Testis (tissue), 3 donors: ENCODE measurements around the gene ZHX3. TPM values are rescaled to one million over a fixed set of nuclear protein-coding genes. Genes with fewer than 3 reads are reported as not detected.

ENCODE experiments used
- DNase-seq: peaks from one replicate; pipeline ENCODE4 v3.0.0-alpha.2; 2019
- H3K27ac ChIP-seq, 2 donors: fragments of 200-600 bp; sonication (generic); one replicate each; pipeline ENCODE4 v1.5.1; 2019
- H3K27me3 ChIP-seq: fragments of 200-600 bp; sonication (generic); one replicate; pipeline ENCODE4 v1.5.1; 2019
- H3K36me3 ChIP-seq: fragments of 200-600 bp; sonication (generic); one replicate; pipeline ENCODE4 v1.5.1; 2017; ENCODE audit warnings: low read depth; ENCODE audit errors: missing control alignments
- H3K4me1 ChIP-seq: fragments of 200-600 bp; sonication (generic); one replicate; pipeline ENCODE4 v1.5.1; 2019
- H3K4me3 ChIP-seq, 2 donors: fragments of 200-600 bp; sonication (generic); one replicate each; pipeline ENCODE4 v1.5.1; 2017 to 2019
- H3K9me3 ChIP-seq: fragments of 200-600 bp; sonication (generic); one replicate; pipeline ENCODE4 v1.5.1; 2017
- CTCF ChIP-seq, 3 experiments: fragments of 450-650 bp in 2 of 3; fragments of 200-600 bp in 1 of 3; sonication (generic) in 1 of 3; IDR thresholded peaks; one replicate each; pipeline ENCODE4 v1.5.1; 2016 to 2019; ENCODE audit warnings: antibody characterized with exemption in 3 of 3, mild to moderate bottlenecking in 2 of 3, moderate library complexity in 1 of 3
- POLR2A ChIP-seq: fragments of 450-650 bp; IDR thresholded peaks from one replicate; pipeline ENCODE4 v1.6.1; 2017; ENCODE audit warnings: antibody characterized with exemption, mild to moderate bottlenecking, moderate library complexity
- WGBS, 2 donors: methylation state at CpG; one replicate each; pipeline ENCODE4 v1.1.5; 2018; 5-methylcytosine and 5-hydroxymethylcytosine counted together
- intact Hi-C: fragments of 100-400 bp; cut with DNase I; formaldehyde crosslinking; loops from one replicate; pipeline ENCODE4 v1.15.1; 2023; ENCODE audit warnings: low total_unique reads
- polyA plus RNA-seq: library from polyadenylated mRNA; stranded (reverse); fragments of 350-450 nt; fragmentation: Illumina TruSeq; extraction: RNeasy Lipid Tissue Mini Kit (QIAGEN cat#74804); gene quantifications from one replicate; pipeline ENCODE4 v1.2.3, GENCODE V29; 2014; ENCODE audit warnings: low read depth, low replicate concordance; ENCODE audit not compliant: insufficient read depth
- total RNA-seq, 2 donors: library from RNA; depleted of rRNA; stranded (reverse); fragments of >200 nt; gene quantifications; one replicate each; pipeline ENCODE4 v1.2.3, GENCODE V29; 2016

The ZHX3 gene
- total and polyA plus RNA-seq, 3 donors from 2014 or later, result 35.1 to 103 (median 55.7) TPM

GRCh38 chr20:41154436-41155176 is 162.9 kb downstream of the ZHX3 start:
- DNase-seq, result no peak
- Histone ChIP-seq H3K4me1 (peaks cover 20% of the 10 kb centered on the region), H3K4me3 (no peak overlapping the region), H3K9me3 (no peaks in the 10 kb centered on the region), H3K27ac (no peak overlapping the region), H3K36me3 (no peaks in the 10 kb centered on the region), H3K27me3 (no peaks in the 10 kb centered on the region)
- intact Hi-C loops, result no loop called here
- WGBS, 2 donors, result 50 to 55% methylated on average over 8 of the region's 8 CpGs
- TF ChIP-seq POLR2A (no peak), CTCF (IDR thresholded peaks at IDR 0.05) (no peak)

- Histone ChIP-seq H3K36me3 (no peaks in the 10 kb centered on the region), H3K27me3 (no peaks in the 10 kb centered on the region), H3K4me3 (no peak overlapping the region), H3K4me1 (peaks cover 20% of the 10 kb centered on the region), H3K9me3 (no peaks in the 10 kb centered on the region), H3K27ac (no peak overlapping the region)
- intact Hi-C loops, result no loop called here
- TF ChIP-seq POLR2A (no peak), CTCF (IDR thresholded peaks at IDR 0.05) (no peak)
- DNase-seq, result no peak
- 52 to 55% methylated on average over 5 of the region's 5 CpGs for WGBS, 2 donors
Measured at GRCh38 chr20:41152108-41152757, 165.3 kb downstream of the ZHX3 start.

DNA sequence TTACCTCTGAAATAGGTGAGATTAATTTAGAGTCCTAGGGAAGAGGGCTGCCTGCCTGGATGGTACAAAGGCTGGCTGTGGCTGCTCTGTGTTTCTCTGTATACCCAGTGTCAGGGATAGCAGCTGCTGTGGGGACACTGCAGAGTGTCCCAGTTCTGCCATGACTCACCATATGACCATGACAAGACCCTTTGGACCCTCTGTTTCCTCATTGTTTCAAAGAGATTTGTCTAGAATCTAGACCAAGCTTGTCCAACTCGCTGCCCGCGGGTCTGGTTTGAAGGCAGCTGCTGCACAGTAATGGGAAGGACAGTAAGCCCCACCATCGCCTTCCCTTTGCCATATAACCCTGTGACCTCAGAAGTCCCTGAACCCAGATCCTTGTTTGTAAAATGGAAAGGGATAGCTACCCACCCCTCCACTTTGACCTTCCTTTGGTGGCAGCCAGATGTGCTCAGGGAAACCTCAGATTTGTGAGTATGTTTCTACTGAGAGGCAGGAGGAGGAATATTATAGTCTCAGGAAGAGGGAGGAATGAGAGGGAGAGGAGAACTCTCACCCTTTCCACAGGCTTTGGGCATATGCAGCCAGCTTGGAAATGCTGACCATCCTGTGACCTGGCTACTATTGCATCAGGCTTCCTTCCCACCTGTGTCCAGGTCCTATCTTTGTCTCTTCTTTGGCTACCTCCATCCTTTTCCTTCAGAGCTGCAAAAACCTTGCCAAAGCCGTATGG is 166.2 kb downstream of the ZHX3 start:
- H3K36me3 ChIP-seq, result no peaks in the 10 kb centered on the region
- H3K27ac ChIP-seq, result no peak overlapping the region
- no peak overlapping the region for H3K4me3 ChIP-seq
- no peaks in the 10 kb centered on the region for H3K9me3 ChIP-seq
- DNase-seq, result no peak
- intact Hi-C loops, result no loop called here
- TF ChIP-seq CTCF (IDR thresholded peaks at IDR 0.05), result no peak
- TF ChIP-seq POLR2A, result no peak
- WGBS, 2 donors, result 92 to 94% methylated on average over 5 of the region's 5 CpGs
- H3K27me3 ChIP-seq, result no peaks in the 10 kb centered on the region
- peaks cover 24% of the 10 kb centered on the region for H3K4me1 ChIP-seq

GRCh38 chr20:41150664-41151063 is 166.9 kb downstream of the ZHX3 start:
- WGBS, 2 donors, result 75 to 81% methylated on average over 3 of the region's 3 CpGs
- intact Hi-C loops, result no loop called here

More at GRCh38 chr20:41150664-41151063, 166.9 kb downstream of the ZHX3 start:
- no peak for DNase-seq
- H3K27me3 ChIP-seq, result no peaks in the 10 kb centered on the region
- no peaks in the 10 kb centered on the region for H3K9me3 ChIP-seq
- peaks cover 31% of the 10 kb centered on the region for H3K4me1 ChIP-seq
- no peak overlapping the region for H3K4me3 ChIP-seq
- no peak for TF ChIP-seq POLR2A
- TF ChIP-seq CTCF (IDR thresholded peaks at IDR 0.05), result no peak
- no peak overlapping the region for H3K27ac ChIP-seq
- H3K36me3 ChIP-seq, result no peaks in the 10 kb centered on the region
